ENCODE measurements around the gene PEAR1. TPM values are rescaled to one million over a fixed set of nuclear protein-coding genes. Genes with fewer than 3 reads are reported as not detected.

PEAR1 gene
- total and polyA plus RNA-seq, 4 experiments from 2014 or later: 0.32 to 0.36 TPM; not detected in 2

GRCh38 chr1:156854634-156855033 lies 38.9 kb upstream of the PEAR1 start:
- Mint-ChIP-seq H3K9me3 (peaks cover 0 to 1% (median 0%) of the 10 kb centered on the region in 8 donors), H3K4me3 (no peak overlapping the region), H3K27ac (peak overlapping the region in 2 of 7 donors; percentile 50 to 71), H3K27me3 (peaks cover 0 to 10% of the 10 kb centered on the region in 2 donors), H3K36me3 (no peaks in the 10 kb centered on the region), H3K4me1 (peaks cover 2 to 16% (median 8%) of the 10 kb centered on the region in 4 donors)
- H3K9me3 ChIP-seq (ENCODE audit: control insufficient read depth in 1 of 2, low read length in 2 of 2): no peaks in the 10 kb centered on the region
- DNase-seq: no peak
- H3K4me3 ChIP-seq (ENCODE audit: low read length in 2 of 2): no peak overlapping the region
- H3K36me3 ChIP-seq (ENCODE audit: insufficient read depth, low read length): no peaks in the 10 kb centered on the region
- H3K4me1 ChIP-seq (ENCODE audit: insufficient read depth, low read length): peaks cover 5% of the 10 kb centered on the region
- H3K27me3 ChIP-seq (ENCODE audit: insufficient read depth, low read length): no peaks in the 10 kb centered on the region
- POLR2A ChIA-PET (ENCODE audit: partially characterized antibody): no interaction called here
- intact Hi-C loops (cut with micrococcal nuclease): no loop called here
- CTCF ChIA-PET (ENCODE audit: partially characterized antibody): interaction anchor here (0.7 to 10.1 kb wide), 3 partner anchors 17 to 128 kb away, joined by 3 to 118 read pairs (median 24); partner anchors contain the start of genes ISG20L2 and METTL25B
- no peak overlapping the region for H3K27ac ChIP-seq (ENCODE audit: low read depth, low read length)

- no peaks in the 10 kb centered on the region for H3K36me3 Mint-ChIP-seq
- Histone ChIP-seq H3K9me3 (ENCODE audit: control insufficient read depth in 1 of 2, low read length in 2 of 2) (no peaks in the 10 kb centered on the region), H3K4me3 (ENCODE audit: low read length in 2 of 2) (no peak overlapping the region), H3K27ac (ENCODE audit: low read depth, low read length) (no peak overlapping the region), H3K27me3 (ENCODE audit: insufficient read depth, low read length) (no peaks in the 10 kb centered on the region), H3K4me1 (ENCODE audit: insufficient read depth, low read length) (peaks cover 21% of the 10 kb centered on the region), H3K36me3 (ENCODE audit: insufficient read depth, low read length) (no peaks in the 10 kb centered on the region)
- peaks cover 0 to 1% (median 0%) of the 10 kb centered on the region in 8 donors for H3K9me3 Mint-ChIP-seq
- CTCF ChIA-PET (ENCODE audit: partially characterized antibody): interaction anchor here (0.9 to 10.1 kb wide), 8 partner anchors 17 to 166 kb away, joined by 3 to 344 read pairs (median 27); partner anchors contain the start of genes ISG20L2 and METTL25B
- POLR2A ChIA-PET (ENCODE audit: partially characterized antibody): interaction anchor here (1.1 kb wide), 1 partner anchor 108 kb away, joined by 3 read pairs; no protein-coding TSS in a partner anchor
- H3K4me1 Mint-ChIP-seq: peaks cover 6 to 25% (median 17%) of the 10 kb centered on the region in 4 donors
- no peak for DNase-seq
- H3K27me3 Mint-ChIP-seq: peaks cover 2 to 14% of the 10 kb centered on the region in 2 donors
- peak overlapping the region in 1 of 7 donors; percentile 48 for H3K27ac Mint-ChIP-seq
- intact Hi-C loops (cut with micrococcal nuclease): no loop called here
- H3K4me3 Mint-ChIP-seq: no peak overlapping the region
Observed at GRCh38 chr1:156856282-156856785, 37.2 kb upstream of the PEAR1 start.

GRCh38 chr1:156857532-156857931 lies 36.0 kb upstream of the PEAR1 start:
- Mint-ChIP-seq H3K9me3 (peaks cover 0 to 1% (median 0%) of the 10 kb centered on the region in 8 donors), H3K4me3 (no peak overlapping the region), H3K27ac (peak overlapping the region in 1 of 7 donors; percentile 2), H3K36me3 (no peaks in the 10 kb centered on the region), H3K4me1 (peaks cover 6 to 33% (median 21%) of the 10 kb centered on the region in 4 donors), H3K27me3 (peaks cover 10 to 22% of the 10 kb centered on the region in 2 donors)
- POLR2A ChIA-PET (ENCODE audit: partially characterized antibody): interaction anchor here (0.6 to 4.8 kb wide), 2 partner anchors 58 to 237 kb away, joined by 4 to 66 read pairs; no protein-coding TSS in a partner anchor
- no peak overlapping the region for H3K27ac ChIP-seq (ENCODE audit: low read depth, low read length)
- CTCF ChIA-PET (ENCODE audit: partially characterized antibody): interaction anchor here (0.9 to 10.1 kb wide), 10 partner anchors 8 to 167 kb away, joined by 3 to 344 read pairs (median 8); partner anchors contain the start of genes ISG20L2 and METTL25B
- no peaks in the 10 kb centered on the region for H3K9me3 ChIP-seq (ENCODE audit: control insufficient read depth in 1 of 2, low read length in 2 of 2)
- DNase-seq: no peak
- H3K36me3 ChIP-seq (ENCODE audit: insufficient read depth, low read length): no peaks in the 10 kb centered on the region
- no peak overlapping the region for H3K4me3 ChIP-seq (ENCODE audit: low read length in 2 of 2)
- H3K27me3 ChIP-seq (ENCODE audit: insufficient read depth, low read length): peaks cover 12% of the 10 kb centered on the region
- intact Hi-C loops (cut with micrococcal nuclease): no loop called here
- peaks cover 21% of the 10 kb centered on the region for H3K4me1 ChIP-seq (ENCODE audit: insufficient read depth, low read length)

- H3K9me3 Mint-ChIP-seq: peaks cover 0 to 1% (median 0%) of the 10 kb centered on the region in 8 donors
- Histone ChIP-seq H3K27me3 (ENCODE audit: insufficient read depth, low read length) (peaks cover 16% of the 10 kb centered on the region), H3K36me3 (ENCODE audit: insufficient read depth, low read length) (no peaks in the 10 kb centered on the region), H3K9me3 (ENCODE audit: control insufficient read depth in 1 of 2, low read length in 2 of 2) (no peaks in the 10 kb centered on the region), H3K27ac (ENCODE audit: low read depth, low read length) (no peak overlapping the region), H3K4me3 (ENCODE audit: low read length in 2 of 2) (no peak overlapping the region), H3K4me1 (ENCODE audit: insufficient read depth, low read length) (peaks cover 21% of the 10 kb centered on the region)
- peak overlapping the region in 4 of 8 donors; percentile 49 to 76 (median 60) for H3K4me3 Mint-ChIP-seq
- ChIA-PET CTCF (ENCODE audit: partially characterized antibody) (interaction anchor here (0.9 to 10.1 kb wide), 12 partner anchors 9 to 168 kb away, joined by 3 to 344 read pairs (median 32); partner anchors contain the start of genes ISG20L2, METTL25B and SH2D2A), POLR2A (ENCODE audit: partially characterized antibody) (interaction anchor here (3.5 to 4.8 kb wide), 2 partner anchors 20 to 59 kb away, joined by 19 to 66 read pairs; no protein-coding TSS in a partner anchor)
- H3K36me3 Mint-ChIP-seq: peaks cover 0 to 3% of the 10 kb centered on the region in 2 donors
- DNase-seq: no peak
- peaks cover 18 to 28% of the 10 kb centered on the region in 2 donors for H3K27me3 Mint-ChIP-seq
- intact Hi-C loops (cut with micrococcal nuclease): no loop called here
- H3K4me1 Mint-ChIP-seq: peaks cover 8 to 41% (median 26%) of the 10 kb centered on the region in 4 donors
- H3K27ac Mint-ChIP-seq: peak overlapping the region in 1 of 7 donors; percentile 62
Observed at GRCh38 chr1:156858555-156858956, 35.0 kb upstream of the PEAR1 start.

GRCh38 chr1:156858959-156859522 lies 34.5 kb upstream of the PEAR1 start, which contains the start of gene INSRR:
INSRR (minus strand) TSS chr1:156859117; CDS start chr1:156858621, 496 bp downstream.
- intact Hi-C loops (cut with micrococcal nuclease): no loop called here

GRCh38 chr1:156859523-156860112 lies 33.9 kb upstream of the PEAR1 start:
- Mint-ChIP-seq H3K9me3 (peaks cover 0 to 1% (median 0%) of the 10 kb centered on the region in 8 donors), H3K4me1 (peaks cover 8 to 43% (median 26%) of the 10 kb centered on the region in 4 donors), H3K27ac (no peak overlapping the region), H3K4me3 (peak overlapping the region; percentile 46 to 87 (median 81)), H3K27me3 (peaks cover 27 to 37% of the 10 kb centered on the region in 2 donors), H3K36me3 (peaks cover 0 to 3% of the 10 kb centered on the region in 2 donors)
- H3K4me1 ChIP-seq (ENCODE audit: insufficient read depth, low read length): peaks cover 29% of the 10 kb centered on the region
- peaks cover 16% of the 10 kb centered on the region for H3K27me3 ChIP-seq (ENCODE audit: insufficient read depth, low read length)
- intact Hi-C loops (cut with micrococcal nuclease): loop anchor here (1.0 kb wide), 7 partner anchors 20 to 170 kb away; partner anchors contain the start of genes PRCC and SH2D2A
- no peak for DNase-seq
- POLR2A ChIA-PET (ENCODE audit: partially characterized antibody): interaction anchor here (0.6 to 4.8 kb wide), 12 partner anchors 10 to 133 kb away, joined by 3 to 66 read pairs (median 10); partner anchors contain the start of genes ISG20L2, METTL25B, MRPL24 and PRCC
- CTCF ChIA-PET (ENCODE audit: partially characterized antibody): interaction anchor here (0.7 to 10.1 kb wide), 34 partner anchors 8 to 235 kb away, joined by 3 to 344 read pairs (median 6); partner anchors contain the start of genes CRABP2, ISG20L2, METTL25B and PRCC
- peak overlapping the region in 1 of 2 donors; percentile 63 for H3K4me3 ChIP-seq (ENCODE audit: low read length in 2 of 2)
- no peaks in the 10 kb centered on the region for H3K9me3 ChIP-seq (ENCODE audit: control insufficient read depth in 1 of 2, low read length in 2 of 2)
- no peaks in the 10 kb centered on the region for H3K36me3 ChIP-seq (ENCODE audit: insufficient read depth, low read length)
- H3K27ac ChIP-seq (ENCODE audit: low read depth, low read length): no peak overlapping the region

More at GRCh38 chr1:156858959-156859522, 34.5 kb upstream of the PEAR1 start, which contains the start of gene INSRR:
- Histone ChIP-seq H3K36me3 (ENCODE audit: insufficient read depth, low read length) (no peaks in the 10 kb centered on the region), H3K27me3 (ENCODE audit: insufficient read depth, low read length) (peaks cover 16% of the 10 kb centered on the region), H3K4me3 (ENCODE audit: low read length in 2 of 2) (peak within 1 kb of the TSS in 1 of 2 donors; percentile 63), H3K27ac (ENCODE audit: low read depth, low read length) (no peak within 1 kb of the TSS), H3K4me1 (ENCODE audit: insufficient read depth, low read length) (peaks cover 26% of the 10 kb centered on the region), H3K9me3 (ENCODE audit: control insufficient read depth in 1 of 2, low read length in 2 of 2) (no peaks in the 10 kb centered on the region)
- peaks cover 23 to 33% of the 10 kb centered on the region in 2 donors for H3K27me3 Mint-ChIP-seq
- POLR2A ChIA-PET (ENCODE audit: partially characterized antibody): interaction anchor here (1.0 to 4.8 kb wide), 7 partner anchors 10 to 132 kb away, joined by 3 to 66 read pairs (median 16); partner anchors contain the start of genes ISG20L2, METTL25B and SH2D2A
- CTCF ChIA-PET (ENCODE audit: partially characterized antibody): interaction anchor here (1.2 to 10.1 kb wide), 19 partner anchors 12 to 169 kb away, joined by 3 to 344 read pairs (median 18); partner anchors contain the start of genes CRABP2, ISG20L2, METTL25B and SH2D2A
- peaks cover 8 to 43% (median 26%) of the 10 kb centered on the region in 4 donors for H3K4me1 Mint-ChIP-seq
- peak within 1 kb of the TSS; percentile 46 to 87 (median 81) for H3K4me3 Mint-ChIP-seq
- peaks cover 0 to 3% of the 10 kb centered on the region in 2 donors for H3K36me3 Mint-ChIP-seq
- peaks cover 0 to 1% (median 0%) of the 10 kb centered on the region in 8 donors for H3K9me3 Mint-ChIP-seq
- H3K27ac Mint-ChIP-seq: peak within 1 kb of the TSS in 2 of 7 donors; percentile 50 to 62
- DNase-seq: no peak
